OCI-LY3 (cell line): ENCODE results near the gene UGT1A1.

Source experiments
- EZH2phosphoT487 ChIP-seq: fragments of 200-600 bp; shearing (Covaris generic); IDR thresholded peaks from 2 replicates; pipeline ENCODE4 v1.6.1; 2018; ENCODE audit warnings: antibody characterized with exemption, mixed run types, low read depth
- TF ChIP-seq, protein P1 (sequence below): fragments of 200-600, 300-600 bp; sonication (generic); IDR thresholded peaks from 2 replicates; pipeline ENCODE4 v1.5.1; 2014; ENCODE audit warnings: antibody characterized with exemption, low read length, low read depth

DNA sequence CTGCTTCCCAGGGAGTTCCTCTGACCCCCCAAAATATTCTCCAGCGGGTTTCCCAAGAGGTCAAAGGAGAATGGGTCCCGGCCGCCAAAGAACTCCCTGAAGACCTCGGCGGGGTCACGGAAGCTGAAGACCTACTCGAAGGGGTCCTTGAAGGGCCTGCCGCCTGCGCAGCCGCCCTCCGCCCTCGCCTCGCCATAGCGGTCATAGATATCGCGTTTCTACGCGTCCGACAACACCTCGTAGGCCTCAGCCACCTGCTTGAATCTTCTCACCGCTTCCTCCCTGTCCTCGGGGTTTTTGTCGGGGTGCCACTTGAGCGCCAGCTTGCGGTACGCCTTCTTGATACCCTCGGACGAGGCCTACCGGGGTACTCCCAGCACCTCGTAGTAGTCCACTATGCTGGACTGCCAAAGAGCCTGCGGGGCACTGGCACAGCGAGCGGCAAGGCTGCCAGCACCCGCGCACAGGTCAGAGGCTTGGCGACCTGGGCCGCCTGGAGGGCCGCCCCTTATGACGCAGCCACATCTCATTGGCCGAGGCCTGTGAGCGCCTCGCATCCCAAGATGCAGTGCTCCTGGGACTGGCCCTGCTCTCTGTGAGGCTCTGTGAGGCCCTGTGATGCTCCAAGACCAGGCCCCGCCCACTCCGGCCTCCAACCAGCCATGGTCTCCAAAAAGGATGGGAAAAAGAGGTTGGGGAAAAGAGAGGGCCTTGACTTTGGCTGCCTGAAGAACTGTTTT, 5.0 kb upstream of the UGT1A1 start:
- TF ChIP-seq, protein P1, sequence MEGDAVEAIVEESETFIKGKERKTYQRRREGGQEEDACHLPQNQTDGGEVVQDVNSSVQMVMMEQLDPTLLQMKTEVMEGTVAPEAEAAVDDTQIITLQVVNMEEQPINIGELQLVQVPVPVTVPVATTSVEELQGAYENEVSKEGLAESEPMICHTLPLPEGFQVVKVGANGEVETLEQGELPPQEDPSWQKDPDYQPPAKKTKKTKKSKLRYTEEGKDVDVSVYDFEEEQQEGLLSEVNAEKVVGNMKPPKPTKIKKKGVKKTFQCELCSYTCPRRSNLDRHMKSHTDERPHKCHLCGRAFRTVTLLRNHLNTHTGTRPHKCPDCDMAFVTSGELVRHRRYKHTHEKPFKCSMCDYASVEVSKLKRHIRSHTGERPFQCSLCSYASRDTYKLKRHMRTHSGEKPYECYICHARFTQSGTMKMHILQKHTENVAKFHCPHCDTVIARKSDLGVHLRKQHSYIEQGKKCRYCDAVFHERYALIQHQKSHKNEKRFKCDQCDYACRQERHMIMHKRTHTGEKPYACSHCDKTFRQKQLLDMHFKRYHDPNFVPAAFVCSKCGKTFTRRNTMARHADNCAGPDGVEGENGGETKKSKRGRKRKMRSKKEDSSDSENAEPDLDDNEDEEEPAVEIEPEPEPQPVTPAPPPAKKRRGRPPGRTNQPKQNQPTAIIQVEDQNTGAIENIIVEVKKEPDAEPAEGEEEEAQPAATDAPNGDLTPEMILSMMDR: no peak
- no peak for TF ChIP-seq EZH2phosphoT487
